AG10803 (cell line): ENCODE results near the gene PSMB7.

Source experiments
- DNase-seq: peaks from one replicate; pipeline ENCODE4 v3.0.0; 2010; ENCODE audit warnings: low read depth
- H3K4me3 ChIP-seq: 2 replicates; pipeline ENCODE4 v1.5.1; 2011; ENCODE audit warnings: mild to moderate bottlenecking, low read length, control low read depth
- CTCF ChIP-seq: conservative IDR thresholded peaks from 2 replicates; pipeline ENCODE4 v1.5.1; 2011; ENCODE audit warnings: mild to moderate bottlenecking, low read length, control low read depth, inconsistent platforms

PSMB7 gene

GRCh38 chr9:124308606-124309491 is 106.4 kb downstream of the PSMB7 start:
- DNase-seq = no peak
- no peak for TF ChIP-seq CTCF
- no peak overlapping the region for H3K4me3 ChIP-seq

- no peak for DNase-seq
- TF ChIP-seq CTCF = no peak
- no peak overlapping the region for H3K4me3 ChIP-seq
Observed at GRCh38 chr9:124307379-124308030, 107.7 kb downstream of the PSMB7 start.

- no peak for TF ChIP-seq CTCF
- DNase-seq = peak; percentile 86
- H3K4me3 ChIP-seq = no peak overlapping the region
Observed at GRCh38 chr9:124306098-124306735, 109.0 kb downstream of the PSMB7 start.

- no peak for TF ChIP-seq CTCF
- no peak overlapping the region for H3K4me3 ChIP-seq
Observed at GRCh38 chr9:124304285-124304684, 111.0 kb downstream of the PSMB7 start.

GRCh38 chr9:124303762-124304161 is 111.5 kb downstream of the PSMB7 start:
- no peak overlapping the region for H3K4me3 ChIP-seq
- DNase-seq = no peak
- TF ChIP-seq CTCF = no peak

More at GRCh38 chr9:124304285-124304684, 111.0 kb downstream of the PSMB7 start:
- no peak for DNase-seq
